ENCODE measurements around the gene NIP7. TPM values are rescaled to one million over a fixed set of nuclear protein-coding genes. Genes with fewer than 3 reads are reported as not detected.

Gene NIP7
- total and polyA plus RNA-seq, 9 of the 15 experiments (the other 6 are each of a cell fraction or from before 2014, with no cell fraction given) = 28.9 to 85.5 (median 72.5) TPM

GRCh38 chr16:69310653-69311532, 28.7 kb upstream of the NIP7 start, which contains the start of gene VPS4A (continued):
- TF ChIP-seq, protein P1, sequence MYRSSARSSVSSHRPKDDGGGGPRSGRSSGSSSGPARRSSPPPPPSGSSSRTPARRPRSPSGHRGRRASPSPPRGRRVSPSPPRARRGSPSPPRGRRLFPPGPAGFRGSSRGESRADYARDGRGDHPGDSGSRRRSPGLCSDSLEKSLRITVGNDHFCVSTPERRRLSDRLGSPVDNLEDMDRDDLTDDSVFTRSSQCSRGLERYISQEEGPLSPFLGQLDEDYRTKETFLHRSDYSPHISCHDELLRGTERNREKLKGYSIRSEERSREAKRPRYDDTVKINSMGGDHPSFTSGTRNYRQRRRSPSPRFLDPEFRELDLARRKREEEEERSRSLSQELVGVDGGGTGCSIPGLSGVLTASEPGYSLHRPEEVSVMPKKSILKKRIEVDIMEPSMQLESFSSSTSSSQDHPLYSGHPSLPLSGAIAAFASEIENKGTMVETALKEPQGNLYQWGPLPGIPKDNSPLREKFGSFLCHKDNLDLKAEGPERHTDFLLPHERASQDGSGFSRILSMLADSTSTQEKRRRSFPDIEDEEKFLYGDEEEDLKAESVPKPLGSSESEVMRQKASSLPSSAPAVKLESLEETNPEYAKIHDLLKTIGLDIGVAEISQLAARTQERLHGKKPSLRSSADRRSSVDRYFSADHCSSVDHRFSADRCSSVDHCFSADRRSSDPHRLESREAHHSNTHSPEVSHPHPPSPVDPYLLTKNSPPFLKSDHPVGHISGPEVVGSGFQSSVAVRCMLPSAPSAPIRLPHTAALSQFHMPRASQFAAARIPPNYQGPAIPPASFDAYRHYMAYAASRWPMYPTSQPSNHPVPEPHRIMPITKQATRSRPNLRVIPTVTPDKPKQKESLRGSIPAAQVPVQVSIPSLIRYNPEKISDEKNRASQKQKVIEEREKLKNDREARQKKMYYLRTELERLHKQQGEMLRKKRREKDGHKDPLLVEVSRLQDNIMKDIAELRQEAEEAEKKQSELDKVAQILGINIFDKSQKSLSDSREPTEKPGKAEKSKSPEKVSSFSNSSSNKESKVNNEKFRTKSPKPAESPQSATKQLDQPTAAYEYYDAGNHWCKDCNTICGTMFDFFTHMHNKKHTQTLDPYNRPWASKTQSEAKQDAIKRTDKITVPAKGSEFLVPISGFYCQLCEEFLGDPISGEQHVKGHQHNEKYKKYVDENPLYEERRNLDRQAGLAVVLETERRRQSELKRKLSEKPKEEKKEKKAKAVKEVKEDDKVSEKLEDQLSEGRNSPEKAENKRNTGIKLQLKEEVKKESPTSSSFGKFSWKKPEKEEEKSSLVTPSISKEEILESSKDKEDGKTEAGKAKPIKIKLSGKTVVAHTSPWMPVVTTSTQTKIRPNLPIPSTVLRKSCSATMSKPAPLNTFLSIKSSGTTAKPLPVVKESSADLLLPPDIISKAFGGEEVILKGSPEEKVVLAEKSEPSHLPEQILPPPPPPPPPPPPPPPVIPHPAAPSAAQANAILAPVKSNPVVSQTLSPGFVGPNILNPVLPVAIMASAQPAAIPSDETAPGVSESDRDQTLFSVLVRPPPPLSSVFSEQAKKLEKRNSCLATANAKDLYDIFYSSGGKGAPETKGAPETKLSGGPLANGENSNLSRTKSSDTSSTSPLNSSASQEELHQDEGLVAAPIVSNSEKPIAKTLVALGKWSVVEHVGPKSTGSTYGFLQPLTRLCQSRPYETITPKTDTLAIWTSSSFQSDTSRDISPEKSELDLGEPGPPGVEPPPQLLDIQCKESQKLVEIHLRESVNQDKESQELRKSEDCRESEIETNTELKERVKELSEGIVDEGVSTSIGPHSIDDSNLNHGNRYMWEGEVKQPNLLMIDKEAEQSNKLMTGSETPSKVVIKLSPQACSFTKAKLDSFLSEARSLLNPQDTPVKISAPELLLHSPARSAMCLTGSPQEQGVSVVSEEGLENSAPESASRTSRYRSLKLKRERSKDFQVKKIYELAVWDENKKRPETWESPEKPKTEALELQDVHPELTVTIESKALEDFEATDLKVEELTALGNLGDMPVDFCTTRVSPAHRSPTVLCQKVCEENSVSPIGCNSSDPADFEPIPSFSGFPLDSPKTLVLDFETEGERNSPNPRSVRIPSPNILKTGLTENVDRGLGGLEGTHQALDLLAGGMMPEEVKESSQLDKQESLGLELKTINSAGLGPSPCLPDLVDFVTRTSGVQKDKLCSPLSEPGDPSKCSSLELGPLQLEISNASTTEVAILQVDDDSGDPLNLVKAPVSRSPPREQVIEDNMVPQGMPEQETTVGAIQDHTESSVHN (IDR thresholded peaks at IDR 0.05; ENCODE audit: borderline replicate concordance in 1 of 2, low read depth in 1 of 2) = no peak
- TF ChIP-seq CBFA2T2 (conservative IDR thresholded peaks at IDR 0.05) = no peak
- peak; percentile 95 for TF ChIP-seq POLR2G (IDR thresholded peaks at IDR 0.05; ENCODE audit: low read depth, low read length)
- TF ChIP-seq MEIS2 (IDR thresholded peaks at IDR 0.05; ENCODE audit: partially characterized antibody) = peak; percentile 50
- no peak for TF ChIP-seq GTF2E2 (tag; IDR thresholded peaks at IDR 0.05)
- TF ChIP-seq ZNF830 (CRISPR knock-in tag; IDR thresholded peaks at IDR 0.05) = no peak
- TF ChIP-seq ZBED1 (IDR thresholded peaks at IDR 0.05) = no peak; the same call in 1 of the 2 replicates
- TF ChIP-seq SREBF1 (IDR thresholded peaks at IDR 0.05; ENCODE audit: borderline replicate concordance, low read depth, low read length) = no peak
- no peak; the same call in 1 of the 2 replicates for TF ChIP-seq VEZF1 (CRISPR knock-in tag; IDR thresholded peaks at IDR 0.05)
- TF ChIP-seq SMAD4 (CRISPR knock-in tag; conservative IDR thresholded peaks at IDR 0.05) = peak; percentile 34; the same call in 1 of the 2 replicates
- no peak for TF ChIP-seq ZNF3 (CRISPR knock-in tag; IDR thresholded peaks at IDR 0.05)
- no peak for TF ChIP-seq ZBTB8A (IDR thresholded peaks at IDR 0.05; ENCODE audit: partially characterized antibody)
- peak; percentile 65; the same call in 1 of the 2 replicates for TF ChIP-seq XRCC5 (IDR thresholded peaks at IDR 0.05; ENCODE audit: low read depth, low read length)
- TF ChIP-seq GATAD2B (IDR thresholded peaks at IDR 0.05; ENCODE audit: borderline replicate concordance) = peak; percentile 90
- peak; percentile 58; the same call in 1 of the 2 replicates for TF ChIP-seq TFAP4 (CRISPR knock-in tag; IDR thresholded peaks at IDR 0.05; ENCODE audit: borderline replicate concordance)
- no peak for TF ChIP-seq IFI16 (CRISPR knock-in tag; IDR thresholded peaks at IDR 0.05)

All from K562 (cell line).